ENCODE data around the gene GABRR3. TPM values are rescaled to one million over a fixed set of nuclear protein-coding genes. Genes with fewer than 3 reads are reported as not detected.
A peak's percentile ranks its signal among the peaks of the same experiment; 100 is the strongest.

GABRR3 gene
- total RNA-seq (2022) (not detected in 2 replicates), Bru-seq, nascent RNA (not detected), BruChase-seq, experiment 1, labeled RNA remaining after a 2-hour chase (not detected), BruChase-seq, experiment 2, labeled RNA remaining after a 6-hour chase (percentile 4 among the genes with signal in this experiment)
- long read RNA-seq, result 0 reads

DNA sequence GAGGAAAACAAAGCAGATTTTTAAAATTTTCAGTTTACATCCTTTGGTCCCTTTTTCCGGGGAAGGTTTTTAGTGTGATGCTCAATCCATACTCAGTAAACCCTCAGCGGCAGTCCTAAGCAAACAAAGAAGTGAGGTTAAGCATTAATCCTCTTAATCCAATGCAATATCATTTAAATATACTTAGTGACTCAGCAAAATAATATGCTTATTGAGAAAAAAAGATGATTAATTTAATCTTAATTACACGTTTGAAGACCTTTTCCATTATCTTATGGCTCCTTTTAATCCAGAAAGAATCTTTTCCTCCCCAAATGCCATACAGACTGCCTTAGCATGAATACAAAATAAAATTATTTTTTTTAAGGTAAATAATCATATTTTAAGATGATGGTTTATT, at the start of gene GABRR3:
TSS of gene GABRR3 (minus strand) at position 108 of the 400 bp plus-strand sequence. CDS start 328 bp downstream, outside the sequence.
- no peaks in the 10 kb centered on the region for H3K4me1 Mint-ChIP-seq (ENCODE audit: low read depth, unreplicated experiment)
- TF ChIP-seq, protein P1, sequence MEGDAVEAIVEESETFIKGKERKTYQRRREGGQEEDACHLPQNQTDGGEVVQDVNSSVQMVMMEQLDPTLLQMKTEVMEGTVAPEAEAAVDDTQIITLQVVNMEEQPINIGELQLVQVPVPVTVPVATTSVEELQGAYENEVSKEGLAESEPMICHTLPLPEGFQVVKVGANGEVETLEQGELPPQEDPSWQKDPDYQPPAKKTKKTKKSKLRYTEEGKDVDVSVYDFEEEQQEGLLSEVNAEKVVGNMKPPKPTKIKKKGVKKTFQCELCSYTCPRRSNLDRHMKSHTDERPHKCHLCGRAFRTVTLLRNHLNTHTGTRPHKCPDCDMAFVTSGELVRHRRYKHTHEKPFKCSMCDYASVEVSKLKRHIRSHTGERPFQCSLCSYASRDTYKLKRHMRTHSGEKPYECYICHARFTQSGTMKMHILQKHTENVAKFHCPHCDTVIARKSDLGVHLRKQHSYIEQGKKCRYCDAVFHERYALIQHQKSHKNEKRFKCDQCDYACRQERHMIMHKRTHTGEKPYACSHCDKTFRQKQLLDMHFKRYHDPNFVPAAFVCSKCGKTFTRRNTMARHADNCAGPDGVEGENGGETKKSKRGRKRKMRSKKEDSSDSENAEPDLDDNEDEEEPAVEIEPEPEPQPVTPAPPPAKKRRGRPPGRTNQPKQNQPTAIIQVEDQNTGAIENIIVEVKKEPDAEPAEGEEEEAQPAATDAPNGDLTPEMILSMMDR (IDR thresholded peaks at IDR 0.05; ENCODE audit: insufficient read depth in 1 of 2, low read depth in 1 of 2, low read length in 1 of 2, severe bottlenecking in 1 of 2, unreplicated experiment in 1 of 2), result no peak
- no TSS peak for BruUV-seq (replicated peaks)
- no peak within 1 kb of the TSS for H3K27ac Mint-ChIP-seq (ENCODE audit: unreplicated experiment)
- DNase-seq, result no peak
- Histone ChIP-seq H3K36me3 (ENCODE audit: control insufficient read depth, insufficient read depth, low read length) (no peaks in the 10 kb centered on the region), H3K4me1 (no peaks in the 10 kb centered on the region), H3K9me3 (no peaks in the 10 kb centered on the region), H3K27me3 (replicated peaks; ENCODE audit: control insufficient read depth, insufficient read depth, low read length) (no peaks in the 10 kb centered on the region), H3K4me3 (ENCODE audit: low read depth, low read length) (no peak within 1 kb of the TSS)
- H3K9me3 Mint-ChIP-seq (ENCODE audit: unreplicated experiment), result no peaks in the 10 kb centered on the region
- ChIA-PET CTCF (no interaction called here), POLR2A (no interaction called here)
- intact Hi-C loops (cut with micrococcal nuclease; ENCODE audit: unreplicated experiment), result loop anchor here (10.0 kb wide), 1 partner anchor 780 kb away; no protein-coding TSS in a partner anchor
- H3K4me3 Mint-ChIP-seq (ENCODE audit: unreplicated experiment), result no peak within 1 kb of the TSS
- no peaks in the 10 kb centered on the region for H3K36me3 Mint-ChIP-seq (ENCODE audit: insufficient read depth, unreplicated experiment)
- H3K27me3 Mint-ChIP-seq (ENCODE audit: insufficient read depth, unreplicated experiment), result peaks cover 3% of the 10 kb centered on the region

DNA sequence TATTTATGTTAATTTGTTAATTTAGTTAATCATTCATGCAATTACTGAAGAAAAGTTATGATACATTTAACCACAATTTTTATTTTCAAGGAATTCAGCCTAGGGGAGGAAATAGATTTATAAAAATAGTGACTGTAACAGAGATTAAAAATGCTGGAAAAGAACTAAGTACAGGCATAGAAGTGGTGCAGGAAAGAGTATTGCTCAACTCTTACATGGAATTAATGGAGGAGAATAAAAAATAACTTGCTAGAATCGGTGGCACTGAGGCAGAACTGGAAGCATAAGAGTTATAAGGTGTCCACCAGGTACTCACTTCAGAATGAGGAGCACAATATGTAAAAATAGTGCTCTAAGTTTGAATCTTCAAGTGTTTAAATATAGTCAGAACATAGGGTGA, 38.4 kb upstream of the GABRR3 start:
- H3K36me3 ChIP-seq (ENCODE audit: control insufficient read depth, insufficient read depth, low read length), result no peaks in the 10 kb centered on the region
- Mint-ChIP-seq H3K4me1 (ENCODE audit: low read depth, unreplicated experiment) (no peaks in the 10 kb centered on the region), H3K4me3 (ENCODE audit: unreplicated experiment) (no peak overlapping the region), H3K27me3 (ENCODE audit: insufficient read depth, unreplicated experiment) (no peaks in the 10 kb centered on the region), H3K9me3 (ENCODE audit: unreplicated experiment) (no peaks in the 10 kb centered on the region), H3K36me3 (ENCODE audit: insufficient read depth, unreplicated experiment) (no peaks in the 10 kb centered on the region), H3K27ac (ENCODE audit: unreplicated experiment) (no peak overlapping the region)
- CTCF ChIA-PET, result no interaction called here
- BruUV-seq (replicated peaks), result no TSS peak
- POLR2A ChIA-PET, result no interaction called here
- intact Hi-C loops (cut with micrococcal nuclease; ENCODE audit: unreplicated experiment), result no loop called here
- DNase-seq, result no peak
- no peaks in the 10 kb centered on the region for H3K27me3 ChIP-seq (replicated peaks; ENCODE audit: control insufficient read depth, insufficient read depth, low read length)
- no peaks in the 10 kb centered on the region for H3K4me1 ChIP-seq
- TF ChIP-seq, protein P1 (IDR thresholded peaks at IDR 0.05; ENCODE audit: insufficient read depth in 1 of 2, low read depth in 1 of 2, low read length in 1 of 2, severe bottlenecking in 1 of 2, unreplicated experiment in 1 of 2), result no peak
- no peak overlapping the region for H3K4me3 ChIP-seq (ENCODE audit: low read depth, low read length)
- no peaks in the 10 kb centered on the region for H3K9me3 ChIP-seq

DNA sequence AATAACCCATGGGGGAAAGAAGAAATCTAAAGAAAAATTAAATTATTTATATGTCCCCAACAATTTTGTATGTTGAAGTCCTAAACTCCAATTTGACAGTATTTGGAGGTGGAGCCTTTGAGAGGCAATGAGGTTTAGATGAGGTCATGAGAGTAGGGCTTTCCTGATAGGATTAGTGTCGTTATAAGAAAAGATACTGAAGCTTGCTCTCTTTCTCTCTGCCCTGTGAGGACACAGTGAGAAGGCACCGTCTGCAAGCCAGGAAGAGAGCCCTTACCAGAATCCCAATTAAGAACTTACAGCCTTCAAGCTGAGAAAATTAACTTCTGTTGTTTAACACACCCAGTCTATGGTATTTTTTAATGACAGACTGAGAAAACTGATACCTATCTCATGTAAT, 35.7 kb upstream of the GABRR3 start:
- Mint-ChIP-seq H3K27me3 (ENCODE audit: insufficient read depth, unreplicated experiment) (peaks cover 4% of the 10 kb centered on the region), H3K4me3 (ENCODE audit: unreplicated experiment) (no peak overlapping the region), H3K9me3 (ENCODE audit: unreplicated experiment) (no peaks in the 10 kb centered on the region), H3K36me3 (ENCODE audit: insufficient read depth, unreplicated experiment) (no peaks in the 10 kb centered on the region), H3K27ac (ENCODE audit: unreplicated experiment) (no peak overlapping the region), H3K4me1 (ENCODE audit: low read depth, unreplicated experiment) (no peaks in the 10 kb centered on the region)
- ChIA-PET CTCF (no interaction called here), POLR2A (no interaction called here)
- BruUV-seq (replicated peaks), result no TSS peak
- DNase-seq, result no peak
- TF ChIP-seq, protein P1 (IDR thresholded peaks at IDR 0.05; ENCODE audit: insufficient read depth in 1 of 2, low read depth in 1 of 2, low read length in 1 of 2, severe bottlenecking in 1 of 2, unreplicated experiment in 1 of 2), result no peak
- no peaks in the 10 kb centered on the region for H3K36me3 ChIP-seq (ENCODE audit: control insufficient read depth, insufficient read depth, low read length)
- no peaks in the 10 kb centered on the region for H3K27me3 ChIP-seq (replicated peaks; ENCODE audit: control insufficient read depth, insufficient read depth, low read length)
- no peak overlapping the region for H3K4me3 ChIP-seq (ENCODE audit: low read depth, low read length)
- intact Hi-C loops (cut with micrococcal nuclease; ENCODE audit: unreplicated experiment), result no loop called here
- H3K4me1 ChIP-seq, result no peaks in the 10 kb centered on the region
- H3K9me3 ChIP-seq, result no peaks in the 10 kb centered on the region

All from Caco-2 (cell line).